ENCODE results near the gene CDYL. TPM values are rescaled to one million over a fixed set of nuclear protein-coding genes. Genes with fewer than 3 reads are reported as not detected.

The CDYL gene
- total and polyA plus RNA-seq, 2 of the 4 experiments (the other 2 are of a cell fraction), result 14.2 to 92.1 TPM

GRCh38 chr6:4799912-4800311 is 23.7 kb downstream of the CDYL start:
- Histone ChIP-seq H3K4ac (ENCODE audit: low read depth, low read length) (no peak overlapping the region), H3K79me1 (ENCODE audit: low read depth in 1 of 2, low read length in 2 of 2) (peaks cover 13 to 60% of the 10 kb centered on the region in 2 experiments), H3K27ac (ENCODE audit: insufficient read depth, low read length) (no peak overlapping the region), H3K56ac (ENCODE audit: extremely low read depth, insufficient read depth, low read length) (no peak overlapping the region), H2AK9ac (replicated peaks; ENCODE audit: low read depth, low read length, poor library complexity) (no peak overlapping the region), H3K18ac (ENCODE audit: low read depth, low read length) (no peak overlapping the region), H3K4me1 (ENCODE audit: control insufficient read depth, insufficient read depth, low read length) (peaks cover 9% of the 10 kb centered on the region), H2BK5ac (ENCODE audit: low read depth, low read length, poor library complexity, severe bottlenecking) (no peak overlapping the region), H3K36me3 (ENCODE audit: control insufficient read depth, insufficient read depth, low read length) (no peaks in the 10 kb centered on the region), H3K9me1 (ENCODE audit: insufficient read depth, low read length) (peaks cover 18% of the 10 kb centered on the region), H2BK15ac (ENCODE audit: low read depth, low read length) (no peak overlapping the region), H4K91ac (ENCODE audit: insufficient read depth, low read depth, low read length) (no peak overlapping the region), H3K4me2 (ENCODE audit: low read depth, low read length) (no peak overlapping the region), H3K27me3 (ENCODE audit: control insufficient read depth, insufficient read depth, low read length) (no peaks in the 10 kb centered on the region), H3K9ac (ENCODE audit: low read depth, low read length) (no peak overlapping the region), H3K14ac (replicated peaks; ENCODE audit: low read depth, low read length) (no peak overlapping the region), H2AK5ac (ENCODE audit: low read depth, low read length) (no peak overlapping the region), H2AFZ (replicated peaks; ENCODE audit: low read length, poor library complexity) (no peak overlapping the region), H4K20me1 (ENCODE audit: insufficient read depth, low read length) (peaks cover 65% of the 10 kb centered on the region), H4K5ac (ENCODE audit: low read depth, low read length) (no peak overlapping the region), H2BK120ac (ENCODE audit: low read depth, low read length) (no peak overlapping the region), H3K4me3 (ENCODE audit: insufficient read depth, low read depth, low read length) (no peak overlapping the region), H2BK20ac (ENCODE audit: low read depth, low read length) (no peak overlapping the region), H4K8ac (ENCODE audit: low read depth in 2 of 2, low read length in 2 of 2) (no peak overlapping the region), H3K23ac (ENCODE audit: low read depth, low read length) (no peak overlapping the region), H3K9me3 (ENCODE audit: control insufficient read depth, insufficient read depth, low read length) (peaks cover 3% of the 10 kb centered on the region; the same call in 1 of the 2 replicates)
- DNase-seq (no peak), ATAC-seq (ENCODE audit: low read depth) (no peak)
- in situ Hi-C loops (cut with MboI; ENCODE audit: low sequenced_read_pairs) (no loop called here), intact Hi-C loops (cut with micrococcal nuclease) (loop anchor here (10.0 kb wide), 1 partner anchor 485 kb away; no protein-coding TSS in a partner anchor), dilution Hi-C loops (cut with HindIII; ENCODE audit: low sequenced_read_pairs, unreplicated experiment) (no loop called here)
- WGBS, 2 experiments (ENCODE audit: extremely low coverage in 2 of 2, insufficient read length in 1 of 2), result no CpG with 5 or more reads among the region's 3 CpGs
- BruUV-seq (replicated peaks), result no TSS peak
- TF ChIP-seq RCOR1 (IDR thresholded peaks at IDR 0.05; ENCODE audit: insufficient replicate concordance, low read length) (no peak), RAD21 (IDR thresholded peaks at IDR 0.05; ENCODE audit: low read length) (no peak), MAFK (IDR thresholded peaks at IDR 0.05; ENCODE audit: low read depth, low read length) (no peak), ELK1 (IDR thresholded peaks at IDR 0.05; ENCODE audit: borderline replicate concordance, low read depth, low read length) (no peak), RFX5 (IDR thresholded peaks at IDR 0.05; ENCODE audit: low read depth, low read length) (no peak), BHLHE40 (IDR thresholded peaks at IDR 0.05; ENCODE audit: low read depth, low read length) (no peak), POLR2A (IDR thresholded peaks at IDR 0.05; ENCODE audit: low read depth, low read length) (no peak), NFE2L2 (IDR thresholded peaks at IDR 0.05; ENCODE audit: low read depth, low read length) (no peak), CHD1 (IDR thresholded peaks at IDR 0.05; ENCODE audit: low read depth, low read length) (no peak), CEBPB (IDR thresholded peaks at IDR 0.05; ENCODE audit: low read depth, low read length) (no peak), FOS (IDR thresholded peaks at IDR 0.05; ENCODE audit: low read depth, low read length) (no peak), MAZ (IDR thresholded peaks at IDR 0.05; ENCODE audit: borderline replicate concordance, low read depth, low read length) (no peak)
- TF ChIP-seq, protein P1, sequence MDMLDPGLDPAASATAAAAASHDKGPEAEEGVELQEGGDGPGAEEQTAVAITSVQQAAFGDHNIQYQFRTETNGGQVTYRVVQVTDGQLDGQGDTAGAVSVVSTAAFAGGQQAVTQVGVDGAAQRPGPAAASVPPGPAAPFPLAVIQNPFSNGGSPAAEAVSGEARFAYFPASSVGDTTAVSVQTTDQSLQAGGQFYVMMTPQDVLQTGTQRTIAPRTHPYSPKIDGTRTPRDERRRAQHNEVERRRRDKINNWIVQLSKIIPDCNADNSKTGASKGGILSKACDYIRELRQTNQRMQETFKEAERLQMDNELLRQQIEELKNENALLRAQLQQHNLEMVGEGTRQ (IDR thresholded peaks at IDR 0.05; ENCODE audit: low read depth, low read length), result no peak
- ChIA-PET POLR2A (ENCODE audit: unreplicated experiment) (no interaction called here), CTCF (interaction anchor here (0.6 to 1.2 kb wide), 2 partner anchors 40 to 47 kb away, joined by 3 read pairs; no protein-coding TSS in a partner anchor)

All from IMR-90 (cell line).